Hematopoietic multipotent progenitor cell treated with erythropoietin and hydrocortisone succinate and interleukin-3 and kit ligand, for 8 days (in vitro differentiated cells): ENCODE data around the gene HACD4.
A peak's percentile ranks its signal among the peaks of the same experiment; 100 is the strongest.
"Not testable (repeated sequence)": the region's sequence is repeated elsewhere in the genome, so short reads cannot be mapped to it uniquely, and the experiment has no call there.

Experiments used
- DNase-seq: peaks from one replicate; pipeline ENCODE4 v3.0.0-alpha.2; 2015

The HACD4 gene

DNA sequence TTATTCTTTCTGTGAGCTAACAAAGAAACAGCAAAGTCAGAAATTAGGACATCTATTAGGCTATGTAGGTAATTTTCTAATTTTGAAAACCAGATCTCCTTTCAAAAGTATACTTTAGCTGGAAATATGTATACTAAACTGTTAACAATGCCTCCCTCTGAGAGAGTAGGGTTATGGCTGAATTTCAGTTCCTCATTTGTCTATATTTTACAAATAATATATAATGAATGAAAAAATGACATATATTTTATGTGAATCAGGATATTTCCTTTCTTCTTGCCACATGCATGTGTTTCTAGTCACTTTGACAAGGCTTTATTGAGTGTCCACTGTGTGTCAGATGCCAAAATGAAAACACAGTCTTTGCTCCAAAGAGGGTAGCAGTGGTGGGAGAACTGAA lies 15.4 kb downstream of the HACD4 start:
- DNase-seq = no peak

DNA sequence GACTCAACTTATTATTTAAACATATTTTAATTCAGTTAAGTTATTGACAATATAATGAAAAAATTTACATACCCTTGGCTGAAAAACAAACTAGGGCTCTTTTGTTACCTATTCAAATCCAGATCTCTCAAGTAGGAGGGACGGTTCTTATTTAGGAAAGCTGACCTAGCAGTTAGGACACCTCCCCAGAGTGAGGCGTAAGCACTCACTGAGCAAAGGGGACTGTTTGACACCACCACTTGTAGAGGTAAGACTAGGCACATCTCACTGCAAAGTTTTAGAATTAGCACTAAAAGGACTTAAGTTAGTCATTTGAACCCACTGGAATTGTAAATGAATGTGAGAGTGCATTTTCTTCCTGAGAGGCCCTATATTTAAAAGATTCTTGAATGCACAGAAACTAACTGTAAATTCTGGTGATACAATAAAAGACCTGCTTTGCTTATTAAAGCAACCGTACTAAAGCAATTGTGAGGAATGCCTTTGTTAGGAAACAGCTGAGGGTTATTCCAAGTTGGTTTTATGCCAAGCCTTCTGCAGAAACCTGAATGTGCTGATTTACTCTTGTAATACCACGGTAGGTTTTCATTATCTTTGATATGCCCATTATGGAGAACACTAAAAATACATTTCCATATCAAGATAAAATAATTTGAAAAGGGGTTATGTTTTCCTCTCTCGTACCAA lies 16.2 kb downstream of the HACD4 start:
- DNase-seq = no peak

DNA sequence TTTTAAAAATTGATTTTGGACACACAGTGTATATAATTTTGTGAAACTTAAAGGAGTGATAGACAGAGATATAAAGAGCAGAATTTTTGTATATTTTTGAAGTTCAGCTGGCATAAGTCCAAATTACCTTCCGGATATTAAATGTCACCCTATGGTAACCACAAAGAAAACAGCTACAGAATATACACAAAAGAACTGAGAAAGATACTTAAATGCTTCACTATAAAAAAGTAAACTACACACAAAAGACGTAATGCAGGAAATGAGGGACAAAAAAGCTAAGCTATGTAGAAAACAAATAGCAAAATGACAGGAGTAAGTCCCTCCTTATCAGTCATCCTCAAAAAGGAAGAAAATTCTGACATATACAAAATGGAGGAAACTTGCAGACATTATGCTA lies 29.4 kb downstream of the HACD4 start:
- DNase-seq = no peak

DNA sequence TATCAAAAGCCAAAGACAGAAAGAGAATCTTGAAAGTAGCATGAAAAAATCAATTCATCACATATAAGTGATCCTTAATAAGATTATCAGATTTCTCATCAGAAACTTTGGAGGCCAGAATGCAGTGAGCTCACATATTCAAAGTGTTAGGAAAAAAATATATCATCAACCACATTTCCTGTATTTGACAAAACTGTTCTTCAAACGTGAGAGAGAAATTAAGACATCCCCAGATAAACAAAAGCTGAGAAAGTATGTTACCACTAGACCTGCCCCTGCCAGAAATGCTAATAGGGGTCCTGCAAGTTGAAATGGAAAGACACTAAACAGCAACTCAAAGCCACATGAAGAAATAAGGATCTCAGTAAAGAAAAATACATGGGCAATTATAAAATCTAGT lies 29.9 kb downstream of the HACD4 start:
- no peak for DNase-seq

DNA sequence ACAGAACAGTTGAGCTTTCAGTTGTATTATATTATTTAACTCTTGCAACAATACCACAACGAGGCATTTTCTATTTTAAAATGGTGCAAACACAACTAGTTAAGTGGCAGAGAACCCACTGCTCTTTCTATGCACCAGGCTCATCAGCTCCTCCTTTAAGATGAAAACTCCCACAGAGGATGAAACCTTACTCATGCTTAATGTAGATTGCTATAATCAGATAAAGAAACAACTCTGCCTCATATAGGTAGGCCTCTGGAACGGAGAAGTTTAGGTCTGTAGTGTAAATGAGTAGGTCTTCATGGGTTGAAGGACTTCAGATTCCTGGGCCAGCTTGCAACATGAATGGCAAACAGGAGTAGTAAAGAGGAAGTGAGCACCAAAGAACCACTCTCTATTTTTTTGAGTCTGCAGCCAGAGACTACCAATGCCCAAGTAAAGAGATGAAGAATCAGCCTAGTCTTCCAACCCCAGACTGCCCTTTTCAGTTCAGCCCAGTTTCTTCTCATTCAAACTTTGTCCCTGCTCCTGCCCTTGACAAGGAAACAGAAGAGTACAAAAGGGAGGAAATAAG lies 33.9 kb downstream of the HACD4 start:
- DNase-seq = no peak

DNA sequence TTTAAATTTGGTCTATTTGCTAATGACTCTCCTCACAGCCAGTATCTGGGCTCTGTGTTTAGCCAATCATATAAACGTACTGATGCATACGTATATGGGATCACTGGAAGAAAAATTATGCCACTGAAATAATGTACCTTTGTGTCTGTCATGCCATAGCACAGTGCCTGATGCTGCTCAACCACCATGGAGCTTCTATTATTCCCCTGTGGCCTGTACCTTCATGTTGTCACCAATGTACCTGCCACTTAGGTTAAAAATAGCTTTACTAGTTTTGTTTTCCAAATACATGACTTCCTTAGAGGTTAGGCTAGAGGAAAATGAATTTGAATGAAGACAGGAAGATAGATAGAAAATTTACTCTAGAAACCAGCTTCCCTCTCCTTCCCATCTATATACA lies 34.6 kb downstream of the HACD4 start:
- no peak for DNase-seq

DNA sequence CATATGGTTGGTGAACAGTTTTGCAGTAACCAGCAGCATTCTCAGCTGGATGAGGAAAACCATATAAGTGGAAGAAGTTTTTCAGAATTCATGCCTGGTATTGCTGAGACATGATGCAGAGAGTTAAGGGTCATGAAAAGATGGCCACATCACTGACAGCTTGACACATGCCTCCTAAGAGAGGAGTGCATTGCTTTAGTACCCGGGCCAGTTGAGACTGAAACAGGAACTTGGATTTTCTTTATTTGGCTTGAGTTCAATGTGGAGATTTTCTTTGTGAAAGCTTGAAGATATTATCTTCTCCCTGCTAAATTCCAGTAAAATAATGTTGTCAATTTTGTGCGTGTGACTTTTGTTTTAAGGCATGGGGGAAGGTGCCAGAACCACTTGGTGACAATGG lies 35.8 kb downstream of the HACD4 start:
- no peak for DNase-seq

DNA sequence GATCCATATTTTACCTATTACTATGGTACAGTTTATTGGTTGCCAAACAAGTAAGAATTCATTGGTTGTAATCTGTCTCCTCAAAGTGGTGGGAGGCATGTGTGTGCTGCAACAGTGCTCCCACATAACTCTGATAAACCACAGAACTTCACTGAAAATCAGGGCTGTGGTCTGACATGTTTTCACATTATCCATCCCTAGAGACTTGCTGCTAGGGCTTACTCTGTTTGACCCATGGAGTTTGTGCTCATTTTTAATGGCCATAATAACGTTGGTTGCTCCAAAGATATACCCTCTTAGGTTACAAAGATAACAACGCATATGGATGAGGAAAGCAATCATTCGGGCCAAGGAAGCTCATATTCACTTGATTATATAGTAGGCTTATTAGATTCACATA lies 37.0 kb downstream of the HACD4 start:
- DNase-seq = no peak

DNA sequence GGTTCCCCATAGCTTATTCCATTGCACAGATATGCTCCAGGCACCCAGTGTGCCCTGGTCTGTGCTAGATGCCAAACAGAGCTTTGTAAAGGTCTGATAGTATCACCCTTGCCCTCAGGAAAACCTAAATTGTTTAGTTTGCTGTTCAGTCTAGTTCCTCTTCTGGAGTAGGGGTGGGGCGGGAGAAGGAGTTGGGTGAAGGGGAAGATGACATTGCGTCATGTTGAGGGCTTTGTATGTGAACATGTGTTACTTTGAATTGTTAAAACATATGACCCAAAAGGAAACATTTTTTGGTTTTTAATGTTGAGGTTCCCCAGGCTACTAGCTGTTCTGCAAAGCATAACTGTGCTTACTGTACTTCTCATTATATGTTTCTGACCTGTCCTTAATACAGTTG lies 40.6 kb downstream of the HACD4 start:
- DNase-seq = no peak

DNA sequence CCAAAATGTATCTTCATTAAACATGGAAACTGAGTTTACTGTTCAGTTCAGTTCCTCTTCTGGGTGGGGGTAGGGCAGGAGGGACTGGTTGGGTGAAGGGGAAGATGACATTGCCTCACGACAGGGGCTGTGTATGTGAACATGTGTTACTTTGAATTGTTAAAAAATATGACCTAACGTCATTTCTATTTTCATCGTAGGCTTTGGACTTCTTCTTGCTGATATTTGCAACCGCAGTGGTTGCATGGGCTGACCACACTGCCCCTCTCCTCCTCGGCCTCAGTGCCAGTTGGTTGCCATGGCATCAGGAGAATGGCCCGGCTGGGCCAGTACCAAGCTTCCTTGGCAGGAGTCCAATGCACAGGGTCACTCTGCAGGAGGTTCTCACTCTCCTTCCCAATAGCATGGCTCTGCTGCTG lies 41.5 kb downstream of the HACD4 start:
- DNase-seq = no peak

DNA sequence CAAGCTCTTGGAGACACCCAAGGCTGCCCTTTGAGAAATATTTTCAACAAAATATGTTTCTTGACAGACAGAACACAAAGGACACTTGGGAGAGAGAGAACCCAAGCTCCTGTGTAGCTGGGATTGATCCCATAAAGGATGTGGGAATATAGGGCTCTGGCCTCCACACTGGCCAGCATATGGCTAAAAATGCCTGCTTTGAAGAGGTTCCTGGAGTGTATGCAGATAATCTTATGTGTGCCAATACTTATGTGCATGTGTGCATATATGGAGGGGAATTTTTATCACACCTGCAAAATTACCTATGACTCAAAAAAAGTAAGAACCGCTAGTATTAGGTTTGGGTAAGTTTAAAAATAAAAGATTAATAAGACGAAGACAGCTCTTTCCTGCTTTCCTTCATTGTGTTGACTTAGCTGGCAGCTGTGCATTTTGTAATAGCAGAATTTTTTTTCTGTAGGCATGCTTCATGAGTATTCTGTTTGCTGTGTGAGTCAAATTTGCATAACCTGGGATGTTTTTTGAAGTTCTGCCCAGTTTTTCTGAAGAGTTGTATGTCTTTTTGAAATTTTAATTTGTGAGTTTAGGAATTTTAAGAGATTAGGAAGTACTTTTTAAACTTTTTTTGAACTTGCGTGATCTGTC lies 42.6 kb downstream of the HACD4 start:
- DNase-seq = no peak

DNA sequence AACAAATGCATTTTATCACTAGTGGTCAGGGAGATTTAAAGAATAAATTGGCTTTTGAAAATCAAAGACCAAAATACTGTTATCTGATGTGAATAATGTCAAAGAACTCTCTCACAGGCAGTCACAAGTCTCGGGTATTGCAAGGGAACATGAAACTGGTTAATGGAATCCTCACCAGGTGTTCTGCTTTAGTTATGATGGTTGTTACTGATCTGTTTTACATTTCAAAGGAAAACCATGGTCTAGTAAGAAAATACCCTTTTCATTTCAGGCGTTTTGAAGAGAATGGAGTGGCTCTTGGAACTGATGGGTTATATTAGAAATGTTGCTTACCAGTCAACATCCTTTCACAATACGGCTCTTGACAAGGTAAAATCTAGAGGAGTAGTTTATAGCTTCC lies 43.4 kb downstream of the HACD4 start:
- no peak for DNase-seq

DNA sequence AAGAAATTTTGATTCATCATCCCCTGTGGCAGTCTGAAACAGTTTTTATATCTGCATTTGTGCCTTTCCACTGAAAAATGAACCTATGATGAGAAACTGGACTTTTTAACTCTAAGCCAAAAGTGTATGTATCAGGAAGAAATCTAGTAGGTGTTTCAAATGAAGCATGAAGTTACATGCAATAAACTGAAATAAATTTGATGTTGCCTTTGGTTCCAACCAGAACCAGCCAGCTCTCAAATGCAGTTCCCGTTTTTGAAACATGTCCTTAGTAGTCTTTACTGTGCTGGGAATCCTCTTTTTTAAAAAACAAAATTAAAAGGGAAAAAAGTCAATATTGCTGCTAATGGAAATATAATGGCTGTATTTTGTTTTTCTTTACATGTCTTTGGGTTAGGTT lies 43.9 kb downstream of the HACD4 start:
- no peak for DNase-seq

DNA sequence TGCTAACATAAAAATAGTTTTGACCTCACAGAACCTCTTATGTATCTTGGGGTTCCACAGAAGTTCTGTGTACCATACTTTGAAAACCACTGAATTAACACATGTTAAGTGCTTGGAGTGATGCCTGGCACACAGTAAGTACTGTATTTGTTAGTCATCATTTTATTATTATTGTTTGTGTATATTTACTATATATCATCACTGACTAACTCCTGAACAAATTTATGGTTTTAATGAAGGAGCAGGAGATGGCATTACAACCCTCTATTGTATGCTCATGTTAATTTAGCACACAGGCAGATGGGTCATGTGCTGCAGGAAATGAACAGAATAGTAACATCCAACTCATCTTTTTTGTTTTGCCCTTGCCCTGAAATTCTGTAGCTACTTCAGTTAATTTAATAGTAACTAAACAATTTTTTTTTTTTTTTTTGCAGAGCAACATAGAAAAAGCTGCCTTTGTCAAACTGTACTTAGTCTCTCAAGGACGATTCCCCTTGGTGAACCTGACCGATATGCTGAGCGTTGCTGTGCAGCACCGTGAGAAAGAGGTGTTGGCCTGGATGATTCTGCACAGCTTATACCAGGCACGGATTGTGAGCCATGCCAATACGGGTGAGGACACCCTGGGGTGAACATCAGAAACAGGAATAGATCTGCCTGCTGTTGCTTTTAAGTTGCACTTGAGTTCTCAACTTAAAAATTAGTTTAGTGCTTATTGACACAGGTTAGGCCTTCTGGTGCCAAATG lies 45.4 kb downstream of the HACD4 start:
- no peak for DNase-seq

DNA sequence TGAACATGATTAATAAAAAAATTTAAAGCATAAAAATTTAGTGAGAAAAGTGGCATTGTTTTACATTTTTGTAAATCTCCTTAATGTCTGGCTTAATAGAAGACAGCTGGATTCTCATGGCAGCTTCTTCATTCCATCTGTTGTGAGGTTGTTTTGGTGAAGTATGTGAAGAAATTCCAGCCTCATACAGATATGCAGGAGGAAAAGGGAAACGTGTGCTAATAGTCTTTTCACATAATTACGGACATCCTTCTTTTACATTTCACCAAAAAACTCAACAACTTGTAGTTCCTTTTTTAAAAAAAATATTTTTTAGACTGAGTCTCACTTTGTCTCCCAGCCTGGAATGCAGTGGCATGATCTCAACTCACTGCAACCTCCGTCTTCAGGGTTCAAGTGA lies 46.9 kb downstream of the HACD4 start:
- DNase-seq = no peak

DNA sequence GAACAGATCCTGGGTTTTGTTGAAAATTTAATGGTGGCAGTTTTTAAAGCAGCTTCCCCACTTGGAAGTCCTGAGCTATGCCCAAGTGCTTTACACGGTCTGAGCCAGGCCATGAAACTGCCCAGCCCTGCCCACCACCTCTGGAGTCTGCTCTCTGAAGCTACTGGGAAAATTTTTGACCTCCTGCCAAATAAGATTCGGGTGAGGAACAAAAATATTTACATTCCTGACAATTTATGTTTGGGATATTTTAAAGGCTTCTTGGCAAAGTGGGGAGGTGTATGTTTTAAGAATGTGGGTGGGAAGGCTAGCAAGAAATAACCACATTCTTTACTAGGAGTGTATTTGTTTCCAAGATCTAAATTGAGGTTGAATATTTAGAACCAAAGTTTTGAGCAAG lies 50.0 kb downstream of the HACD4 start:
- no peak for DNase-seq

DNA sequence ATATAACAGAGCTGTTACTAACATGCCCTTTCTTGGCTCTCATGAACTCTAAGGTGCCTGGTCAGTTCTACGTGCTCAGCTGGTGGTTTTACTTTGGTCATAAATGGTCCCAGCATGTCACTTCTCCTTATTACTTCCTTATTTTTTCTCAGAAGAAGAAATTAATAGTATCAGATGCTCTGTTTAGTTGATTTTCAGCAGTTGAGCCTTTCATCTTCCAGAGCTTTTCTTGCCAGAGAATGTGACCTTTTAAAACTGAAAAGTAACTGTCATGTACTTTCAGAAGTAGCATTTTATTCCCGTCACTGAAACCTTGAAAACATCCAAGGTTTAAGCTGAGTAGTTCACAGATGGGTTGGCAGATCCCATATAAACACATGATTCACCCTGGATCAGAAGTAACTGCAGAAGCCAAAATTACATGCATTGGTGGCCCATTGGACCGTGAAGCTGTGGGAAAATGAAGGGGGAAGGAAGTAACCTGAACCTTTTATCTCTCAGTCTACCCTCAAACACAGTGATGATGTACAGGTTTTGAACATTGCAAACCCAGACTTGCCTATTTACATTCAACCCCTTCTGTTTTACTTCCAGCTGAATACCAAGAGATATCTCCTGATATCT lies 50.5 kb downstream of the HACD4 start:
- DNase-seq = peak; percentile 2

DNA sequence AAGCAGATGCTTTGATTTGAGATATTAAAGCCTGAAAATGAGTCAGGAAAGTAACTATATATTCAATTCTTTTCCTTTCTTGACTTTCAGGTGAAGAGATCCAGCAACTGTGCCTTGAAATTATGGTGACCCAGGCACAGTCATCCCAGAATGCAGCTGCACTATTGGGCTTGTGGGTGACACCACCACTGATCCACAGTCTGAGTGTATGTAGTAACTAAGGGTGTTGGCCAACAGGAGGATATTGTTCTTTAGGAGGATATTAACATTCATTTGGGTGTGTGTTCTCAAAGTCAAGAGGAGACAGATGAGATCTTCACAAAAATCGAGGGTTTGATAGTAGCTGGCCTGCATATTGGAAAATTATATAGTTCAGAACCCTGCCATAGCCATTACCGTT lies 53.2 kb downstream of the HACD4 start:
- no peak for DNase-seq

DNA sequence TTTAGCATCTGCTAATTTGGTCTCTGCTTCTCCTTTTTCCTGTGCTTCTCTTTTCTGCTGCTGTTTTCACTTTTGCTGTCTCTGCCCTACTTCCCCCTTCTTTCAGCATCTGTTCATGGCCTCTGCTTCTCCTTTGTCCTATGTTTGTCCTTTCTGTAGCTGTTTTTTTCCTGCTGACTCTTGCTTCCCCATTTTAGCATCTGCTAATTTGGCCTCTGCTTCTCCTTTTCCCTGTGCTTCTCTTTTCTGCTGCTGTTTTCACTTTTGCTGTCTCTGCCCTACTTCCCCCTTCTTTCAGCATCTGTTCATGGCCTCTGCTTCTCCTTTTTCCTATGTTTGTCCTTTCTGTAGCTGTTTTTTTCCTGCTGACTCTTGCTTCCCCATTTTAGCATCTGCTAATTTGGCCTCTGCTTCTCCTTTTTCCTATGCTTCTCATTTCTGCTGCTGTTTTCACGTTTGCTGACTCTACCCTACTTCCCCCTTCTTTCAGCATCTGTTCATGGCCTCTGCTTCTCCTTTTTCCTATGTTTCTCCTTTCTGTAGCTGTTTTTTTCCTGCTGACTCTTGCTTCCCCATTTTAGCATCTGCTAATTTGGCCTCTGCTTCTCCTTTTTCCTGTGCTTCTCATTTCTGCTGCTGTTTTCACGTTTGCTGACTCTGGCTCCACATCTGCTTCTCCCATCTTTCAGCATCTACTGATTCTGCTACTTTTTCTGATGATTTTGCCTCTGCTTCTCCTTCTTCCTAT lies 57.1 kb downstream of the HACD4 start:
- not testable (repeated sequence) for DNase-seq

DNA sequence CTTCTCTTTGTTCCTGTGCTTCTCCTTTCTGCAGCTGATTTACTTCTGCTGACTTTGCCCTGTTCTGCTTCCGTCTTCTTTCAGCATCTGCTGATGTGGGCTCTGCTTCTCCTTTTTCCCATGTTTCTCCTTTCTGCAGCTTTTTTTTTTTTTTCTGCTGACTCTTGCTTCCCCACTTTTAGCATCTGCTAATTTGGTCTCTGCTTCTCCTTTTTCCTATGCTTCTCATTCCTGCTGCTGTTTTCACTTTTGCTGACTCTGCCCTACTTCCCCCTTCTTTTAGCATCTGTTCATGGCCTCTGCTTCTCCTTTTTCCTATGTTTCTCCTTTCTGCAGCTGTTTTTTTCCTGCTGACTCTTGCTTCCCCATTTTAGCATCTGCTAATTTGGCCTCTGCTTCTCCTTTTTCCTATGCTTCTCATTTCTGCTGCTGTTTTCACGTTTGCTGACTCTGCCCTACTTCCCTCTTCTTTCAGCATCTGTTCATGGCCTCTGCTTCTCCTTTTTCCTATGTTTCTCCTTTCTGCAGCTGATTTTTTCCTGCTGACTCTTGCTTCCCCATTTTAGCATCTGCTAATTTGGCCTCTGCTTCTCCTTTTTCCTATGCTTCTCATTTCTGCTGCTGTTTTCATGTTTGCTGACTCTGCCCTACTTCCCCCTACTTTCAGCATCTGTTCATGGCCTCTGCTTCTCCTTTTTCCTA lies 58.0 kb downstream of the HACD4 start:
- not testable (repeated sequence) for DNase-seq

DNA sequence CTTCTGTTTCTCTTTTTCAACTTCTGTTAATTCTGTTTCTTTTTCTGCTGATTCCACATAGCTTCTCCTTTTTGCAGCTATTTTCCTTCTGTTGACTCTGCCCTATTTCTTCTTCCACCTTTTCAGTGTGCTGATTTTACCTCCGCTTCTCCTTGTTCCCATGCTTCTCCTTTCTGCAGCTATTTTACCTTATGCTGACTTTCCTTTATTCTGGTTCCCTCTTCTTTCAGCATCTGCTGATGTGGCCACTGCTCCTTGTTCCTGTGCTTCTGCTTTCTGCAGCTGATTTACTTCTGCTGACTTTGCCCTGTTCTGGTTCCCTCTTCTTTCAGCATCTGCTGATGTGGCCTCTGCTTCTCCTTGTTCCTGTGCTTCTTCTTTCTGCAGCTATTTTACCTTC lies 58.8 kb downstream of the HACD4 start:
- DNase-seq = no peak
